HUES48 (cell line): Measurements from ENCODE around the gene KRT7.

Experiments
- H3K27ac ChIP-seq: one replicate; pipeline ENCODE4 v1.7.0; 2013; ENCODE audit warnings: low read depth, low read length, inconsistent platforms
- H3K27me3 ChIP-seq: 2 replicates; pipeline ENCODE4 v1.6.1; 2013; ENCODE audit warnings: mild to moderate bottlenecking, low read length; ENCODE audit not compliant: control insufficient read depth, insufficient read depth
- H3K36me3 ChIP-seq: 2 replicates; pipeline ENCODE4 v1.6.1; 2013; ENCODE audit warnings: low read length; ENCODE audit not compliant: control insufficient read depth, insufficient read depth
- H3K4me1 ChIP-seq: 2 replicates; pipeline ENCODE4 v1.6.1; 2013; ENCODE audit warnings: mild to moderate bottlenecking, low read length; ENCODE audit not compliant: control insufficient read depth, insufficient read depth
- H3K4me3 ChIP-seq: 2 replicates; pipeline ENCODE4 v1.5.1; 2013; ENCODE audit warnings: mild to moderate bottlenecking, low read depth, low read length
- H3K9ac ChIP-seq: 2 replicates; pipeline ENCODE4 v1.6.1; 2013; ENCODE audit warnings: mild to moderate bottlenecking, low read depth, low read length, moderate library complexity
- H3K9me3 ChIP-seq: 2 replicates; pipeline ENCODE4 v1.6.1; 2013; ENCODE audit warnings: low read length; ENCODE audit not compliant: control insufficient read depth, insufficient read depth

Gene KRT7

DNA sequence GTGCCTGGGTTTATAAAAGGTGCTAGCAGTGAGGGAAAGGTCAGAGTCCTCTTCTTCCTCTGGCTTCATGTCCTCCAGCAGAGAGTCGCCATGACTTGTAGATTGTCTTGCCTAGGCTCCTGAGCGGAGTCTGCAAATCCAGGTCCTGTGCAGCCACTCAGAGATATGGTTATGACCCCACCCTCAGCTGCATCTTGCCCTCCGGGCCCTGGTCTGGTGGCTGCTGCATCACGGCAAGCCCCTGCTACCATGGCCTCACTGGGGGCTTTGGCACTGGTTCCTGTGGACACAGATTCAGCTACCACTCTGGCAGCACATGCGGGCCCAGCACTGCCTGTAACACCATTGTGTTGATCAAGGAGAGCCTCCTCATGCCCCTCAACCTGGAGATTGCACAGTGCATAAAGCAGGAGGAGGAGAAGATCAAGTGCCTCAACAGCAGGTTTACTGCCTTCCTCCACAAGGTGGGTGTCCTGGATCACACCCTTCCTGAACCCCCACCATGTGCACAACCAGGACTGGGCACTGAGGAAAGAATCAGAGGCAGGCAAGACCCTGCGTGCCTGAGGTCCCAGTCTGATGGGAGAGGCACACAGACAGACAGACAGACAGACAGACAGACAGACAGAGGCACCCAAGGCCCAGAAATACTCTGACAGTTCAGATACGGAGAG is 30.9 kb downstream of the KRT7 start:
- Histone ChIP-seq H3K9ac (no peak overlapping the region), H3K27ac (no peak overlapping the region), H3K9me3 (peaks cover 9% of the 10 kb centered on the region; the same call in 1 of the 2 replicates), H3K4me3 (no peak overlapping the region), H3K27me3 (peaks cover 9% of the 10 kb centered on the region), H3K4me1 (no peaks in the 10 kb centered on the region), H3K36me3 (no peaks in the 10 kb centered on the region)

DNA sequence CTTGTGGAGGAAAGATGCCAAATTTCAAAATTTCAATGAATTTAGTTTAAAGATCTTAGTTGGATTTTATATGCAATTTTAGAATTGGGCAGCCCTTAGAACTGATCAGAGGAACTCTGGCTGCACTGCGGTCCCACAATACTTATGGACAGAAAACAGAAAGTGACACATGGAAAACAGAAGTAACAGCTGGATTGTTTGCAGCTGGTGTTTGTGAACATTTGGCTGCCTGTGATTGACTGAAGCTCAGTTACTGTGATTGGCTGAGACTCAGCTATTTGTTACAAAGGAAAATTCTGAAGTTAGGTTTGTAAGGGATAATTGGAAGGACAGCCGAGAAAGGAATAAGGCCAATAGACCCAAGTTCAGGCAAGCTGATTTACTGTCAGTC is 31.4 kb downstream of the KRT7 start:
- H3K9ac ChIP-seq = no peak overlapping the region
- H3K27me3 ChIP-seq = peaks cover 4% of the 10 kb centered on the region

GRCh38 chr12:52266514-52266913 is 33.5 kb downstream of the KRT7 start:
- no peak overlapping the region for H3K4me3 ChIP-seq
- peaks cover 3% of the 10 kb centered on the region; the same call in 1 of the 2 replicates for H3K4me1 ChIP-seq
- H3K9ac ChIP-seq = no peak overlapping the region
- H3K27me3 ChIP-seq = no peaks in the 10 kb centered on the region
- peaks cover 9% of the 10 kb centered on the region; the same call in 1 of the 2 replicates for H3K9me3 ChIP-seq
- H3K36me3 ChIP-seq = no peaks in the 10 kb centered on the region
- H3K27ac ChIP-seq = no peak overlapping the region

More for the DNA sequence above, 31.4 kb downstream of the KRT7 start:
- Histone ChIP-seq H3K27ac (no peak overlapping the region), H3K36me3 (no peaks in the 10 kb centered on the region), H3K4me1 (peaks cover 3% of the 10 kb centered on the region; the same call in 1 of the 2 replicates), H3K4me3 (no peak overlapping the region), H3K9me3 (peaks cover 9% of the 10 kb centered on the region; the same call in 1 of the 2 replicates)

DNA sequence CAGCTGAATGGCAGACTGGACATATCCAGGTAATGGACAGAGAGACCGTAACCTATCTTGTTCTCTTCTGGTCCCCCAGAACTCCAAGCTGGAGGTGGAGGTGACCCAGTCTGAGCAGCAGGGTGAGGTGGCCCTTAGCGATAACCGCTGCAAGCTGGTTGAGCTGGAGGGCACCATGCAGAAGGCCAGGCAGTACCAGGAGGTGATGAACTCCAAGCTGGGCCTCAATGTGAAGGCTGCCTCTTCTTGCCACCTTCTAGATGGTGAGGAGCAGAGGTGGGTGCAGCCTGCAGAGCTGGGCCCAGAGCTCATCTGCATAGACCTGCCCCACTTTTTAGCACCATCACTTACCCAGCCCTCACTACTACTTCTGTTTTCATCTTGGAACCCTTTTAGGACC is 34.2 kb downstream of the KRT7 start:
- Histone ChIP-seq H3K36me3 (no peaks in the 10 kb centered on the region), H3K27ac (no peak overlapping the region), H3K9ac (no peak overlapping the region), H3K27me3 (no peaks in the 10 kb centered on the region), H3K4me1 (peaks cover 3% of the 10 kb centered on the region; the same call in 1 of the 2 replicates), H3K4me3 (no peak overlapping the region), H3K9me3 (peaks cover 5% of the 10 kb centered on the region; the same call in 1 of the 2 replicates)

- Histone ChIP-seq H3K36me3 (no peaks in the 10 kb centered on the region), H3K27ac (no peak overlapping the region), H3K9me3 (0 out of 2 replicates have a peak, but pooled peaks cover 3% of the 10 kb centered on the region), H3K4me3 (no peak overlapping the region), H3K9ac (no peak overlapping the region), H3K4me1 (peaks cover 3% of the 10 kb centered on the region; the same call in 1 of the 2 replicates), H3K27me3 (no peaks in the 10 kb centered on the region)
Observed at GRCh38 chr12:52267699-52268098, 34.7 kb downstream of the KRT7 start.

- Histone ChIP-seq H3K9ac (no peak overlapping the region), H3K9me3 (no peaks in the 10 kb centered on the region), H3K27ac (no peak overlapping the region), H3K4me1 (peaks cover 3% of the 10 kb centered on the region; the same call in 1 of the 2 replicates), H3K36me3 (no peaks in the 10 kb centered on the region), H3K4me3 (no peak overlapping the region), H3K27me3 (no peaks in the 10 kb centered on the region)
Observed at GRCh38 chr12:52268212-52268611, 35.2 kb downstream of the KRT7 start.

DNA sequence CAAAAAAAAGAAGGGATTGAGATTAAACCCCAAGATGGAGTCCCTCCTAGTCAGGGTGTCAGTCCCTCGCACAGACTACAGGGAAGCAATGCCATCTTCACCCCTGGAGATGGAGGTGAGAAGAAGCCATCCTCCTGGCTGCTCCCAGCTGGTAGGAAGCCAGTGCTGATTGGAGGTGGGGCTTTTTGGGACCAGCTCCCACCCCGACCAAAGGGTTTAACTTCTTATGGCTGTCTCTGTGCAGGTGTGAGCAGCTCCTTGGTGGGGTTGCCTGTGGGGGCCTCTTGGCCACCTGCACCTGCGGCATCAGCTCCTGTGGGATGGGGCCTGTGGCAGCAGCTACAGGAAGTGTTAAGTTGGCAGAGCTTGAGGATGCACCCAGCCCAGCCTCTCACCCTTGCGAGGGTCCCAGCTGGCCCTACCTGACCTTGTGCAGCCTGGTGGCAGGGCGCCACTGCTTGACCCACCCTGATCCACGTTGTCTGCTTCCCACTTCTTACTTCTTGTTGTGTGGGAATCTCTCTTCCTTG is 37.6 kb downstream of the KRT7 start:
- Histone ChIP-seq H3K27me3 (no peaks in the 10 kb centered on the region), H3K27ac (no peak overlapping the region), H3K4me1 (peaks cover 3% of the 10 kb centered on the region; the same call in 1 of the 2 replicates)

GRCh38 chr12:52271158-52271557 is 38.1 kb downstream of the KRT7 start:
- H3K27me3 ChIP-seq = no peaks in the 10 kb centered on the region
- no peak overlapping the region for H3K9ac ChIP-seq
- H3K4me1 ChIP-seq = peaks cover 3% of the 10 kb centered on the region; the same call in 1 of the 2 replicates
- no peaks in the 10 kb centered on the region for H3K36me3 ChIP-seq
- no peak overlapping the region for H3K27ac ChIP-seq
- no peak overlapping the region for H3K4me3 ChIP-seq
- H3K9me3 ChIP-seq = no peaks in the 10 kb centered on the region

More for the DNA sequence above, 37.6 kb downstream of the KRT7 start:
- Histone ChIP-seq H3K9ac (no peak overlapping the region), H3K4me3 (no peak overlapping the region), H3K9me3 (no peaks in the 10 kb centered on the region), H3K36me3 (no peaks in the 10 kb centered on the region)

- peaks cover 10% of the 10 kb centered on the region for H3K27me3 ChIP-seq
- peaks cover 3% of the 10 kb centered on the region; the same call in 1 of the 2 replicates for H3K4me1 ChIP-seq
- no peaks in the 10 kb centered on the region for H3K9me3 ChIP-seq
- H3K4me3 ChIP-seq = no peak within 1 kb of the TSS
- H3K27ac ChIP-seq = no peak within 1 kb of the TSS
- no peaks in the 10 kb centered on the region for H3K36me3 ChIP-seq
- H3K9ac ChIP-seq = no peak within 1 kb of the TSS
Observed at GRCh38 chr12:52274521-52275120, 41.6 kb downstream of the KRT7 start, which contains the start of gene KRT86. TSS of gene KRT86 (plus strand) at chr12:52274645. CDS start at chr12:52301917, 27,272 bp downstream.

DNA sequence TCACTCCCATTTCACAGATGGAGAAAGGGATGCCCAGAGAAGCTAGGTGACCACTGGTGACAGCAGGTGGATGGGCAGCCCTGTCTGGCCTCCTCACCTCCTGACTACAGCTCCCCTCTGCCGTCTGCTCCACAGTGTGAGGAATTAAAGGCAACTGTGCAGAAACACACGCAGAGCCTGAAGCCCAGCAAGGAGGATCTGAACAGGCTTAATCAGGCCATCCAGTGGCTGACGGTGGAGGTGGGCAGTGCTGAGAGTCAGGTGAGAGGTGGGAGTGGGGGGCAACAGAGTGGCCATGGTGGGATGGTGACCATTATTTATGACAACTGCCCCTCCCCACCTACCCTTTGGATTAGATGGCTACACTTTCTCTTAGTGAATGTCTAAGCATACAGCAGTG is 42.6 kb downstream of the KRT7 start:
- Histone ChIP-seq H3K4me3 (no peak overlapping the region), H3K4me1 (peaks cover 3% of the 10 kb centered on the region; the same call in 1 of the 2 replicates), H3K36me3 (no peaks in the 10 kb centered on the region), H3K9me3 (no peaks in the 10 kb centered on the region), H3K27ac (no peak overlapping the region), H3K9ac (no peak overlapping the region), H3K27me3 (peaks cover 10% of the 10 kb centered on the region)
